ENCODE measurements around the gene DNAH17.

Gene DNAH17

GRCh38 chr17:78558181-78558850 is 18.9 kb downstream of the DNAH17 start (continued):
- TF ChIP-seq ZNF148 (tag by site-specific recombination; IDR thresholded peaks at IDR 0.05; ENCODE audit: borderline replicate concordance) (peak; percentile 100), ZNF174 (tag by site-specific recombination; IDR thresholded peaks at IDR 0.05) (peak; percentile 100), ZNF514 (tag by site-specific recombination; IDR thresholded peaks at IDR 0.05) (peak; percentile 99), ZNF223 (tag by site-specific recombination; IDR thresholded peaks at IDR 0.05) (peak; percentile 68; the same call in 1 of the 2 replicates), ZNF704 (tag by site-specific recombination; IDR thresholded peaks at IDR 0.05) (no peak), ZNF10 (tag by site-specific recombination; IDR thresholded peaks at IDR 0.05) (peak; percentile 77), ZNF423 (tag by site-specific recombination; IDR thresholded peaks at IDR 0.05) (no peak), AEBP2 (tag by site-specific recombination; IDR thresholded peaks at IDR 0.05; ENCODE audit: borderline replicate concordance) (no peak), ZSCAN18 (tag by site-specific recombination; IDR thresholded peaks at IDR 0.05) (peak; percentile 100), ZNF621 (tag by site-specific recombination; IDR thresholded peaks at IDR 0.05) (peak; percentile 98), ZNF16 (tag by site-specific recombination; IDR thresholded peaks at IDR 0.05; ENCODE audit: low read depth) (no peak), ZNF18 (tag by site-specific recombination; IDR thresholded peaks at IDR 0.05) (no peak), SP2 (tag by site-specific recombination; IDR thresholded peaks at IDR 0.05) (peak; percentile 76), FEZF1 (tag by site-specific recombination; IDR thresholded peaks at IDR 0.05) (peak; percentile 97), ZNF138 (tag by site-specific recombination; IDR thresholded peaks at IDR 0.05; ENCODE audit: borderline replicate concordance) (no peak), GFI1B (tag by site-specific recombination; IDR thresholded peaks at IDR 0.05) (peak; percentile 96), MYNN (tag by site-specific recombination; IDR thresholded peaks at IDR 0.05; ENCODE audit: borderline replicate concordance) (peak; percentile 85), ZNF350 (tag by site-specific recombination; IDR thresholded peaks at IDR 0.05) (peak; percentile 84), REPIN1 (tag by site-specific recombination; IDR thresholded peaks at IDR 0.05; ENCODE audit: low read depth) (peak; percentile 90; the same call in 1 of the 2 replicates), ZBTB8A (tag by site-specific recombination; IDR thresholded peaks at IDR 0.05) (no peak; the same call in 1 of the 2 replicates), ZNF555 (tag by site-specific recombination; conservative IDR thresholded peaks at IDR 0.05) (no peak; the same call in 1 of the 2 replicates), BCL11A (tag by site-specific recombination; IDR thresholded peaks at IDR 0.05; ENCODE audit: low read depth) (peak; percentile 99), ZNF121 (tag by site-specific recombination; IDR thresholded peaks at IDR 0.05) (no peak), ZNF391 (tag by site-specific recombination; IDR thresholded peaks at IDR 0.05; ENCODE audit: borderline replicate concordance, low read depth) (peak; percentile 100), ZNF629 (tag by site-specific recombination; IDR thresholded peaks at IDR 0.05) (peak; percentile 100), ZSCAN16 (tag by site-specific recombination; IDR thresholded peaks at IDR 0.05) (no peak)

Data from HEK293 (cell line).